Head of caudate nucleus (tissue), 42 donors: ENCODE results near the gene CEP78.
"Not testable (repeated sequence)": the region's sequence is repeated elsewhere in the genome, so short reads cannot be mapped to it uniquely, and the experiment has no call there.

Experiments used
- DNase-seq, 42 donors: peaks; one replicate each; pipeline versions ENCODE4 v3.0.0 to v3.0.0-alpha.2; 2020 to 2021; ENCODE audit warnings: mixed read lengths in 7 of 42
- intact Hi-C: fragments of 100-400 bp; cut with DNase I; formaldehyde crosslinking; loops from one replicate; pipeline ENCODE4 v1.15.0; 2022

CEP78 gene

DNA sequence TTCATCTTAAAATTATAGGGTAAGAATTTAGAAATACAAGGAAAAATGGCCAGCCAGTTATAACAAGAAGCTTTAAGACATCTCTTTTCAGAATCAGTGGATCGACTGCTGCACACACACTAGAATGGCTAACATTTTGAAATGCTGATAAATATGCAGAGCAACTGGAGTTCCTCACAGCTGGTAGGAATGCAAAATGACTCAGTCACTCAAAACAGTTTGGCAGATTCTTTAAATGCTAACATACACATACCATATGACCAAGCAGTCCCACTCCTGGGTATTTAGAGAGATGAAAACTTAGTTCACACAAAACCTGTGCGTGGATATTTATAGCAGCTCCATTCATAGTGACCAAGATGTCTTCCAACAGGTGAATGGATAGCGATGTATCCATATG is 37.9 kb downstream of the CEP78 start:
- DNase-seq = no peak
- intact Hi-C loops = no loop called here

- no peak for DNase-seq
- intact Hi-C loops = no loop called here
These were observed 42.4 kb downstream of the CEP78 start for GRCh38 chr9:78278177-78278777.

DNA sequence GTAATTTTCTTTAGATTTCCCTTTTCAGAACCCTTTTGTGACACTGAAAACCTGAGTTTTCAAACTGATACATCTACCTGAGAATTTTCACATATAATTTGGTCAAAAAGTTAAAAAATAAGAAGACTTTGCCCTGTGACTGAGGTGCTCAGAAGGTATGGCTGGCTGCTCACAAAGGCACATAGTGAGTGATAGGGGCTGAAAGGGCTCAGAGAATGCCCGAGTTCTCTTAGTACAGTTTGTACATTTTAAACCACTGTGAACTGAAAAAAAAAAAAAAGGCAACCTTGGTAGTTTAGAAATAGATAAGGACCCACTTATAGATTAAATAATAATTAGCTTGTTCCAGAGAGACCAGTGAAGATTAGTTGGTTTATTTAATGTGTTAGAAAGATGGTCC is 42.9 kb downstream of the CEP78 start:
- no peak for DNase-seq
- intact Hi-C loops = no loop called here

- intact Hi-C loops = no loop called here
- peak in 34 of 42 donors; percentile 18 to 72 (median 40) for DNase-seq
These were observed 45.2 kb downstream of the CEP78 start for GRCh38 chr9:78280982-78281668.

GRCh38 chr9:78284181-78284580 is 48.3 kb downstream of the CEP78 start:
- intact Hi-C loops, DNase-seq: not testable (repeated sequence)

DNA sequence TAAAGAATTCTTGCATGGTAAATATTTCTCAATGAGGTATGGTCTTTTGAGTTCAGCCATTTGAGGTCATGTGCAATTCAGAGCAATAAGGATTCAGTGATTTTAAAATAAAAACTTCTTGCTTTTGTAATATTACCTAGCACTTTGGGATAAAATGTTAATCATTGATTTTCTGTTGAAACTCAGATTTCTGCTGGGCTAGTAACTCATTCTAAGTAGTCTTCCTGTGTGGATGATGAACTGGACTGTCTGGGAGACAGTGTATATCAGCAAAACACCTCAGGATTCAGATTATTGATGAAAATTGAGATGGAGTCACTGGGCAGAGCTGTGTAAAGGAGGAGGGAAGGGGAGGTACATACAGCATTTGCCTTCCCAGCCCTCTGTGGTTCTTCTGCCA is 50.2 kb downstream of the CEP78 start:
- no peak for DNase-seq
- intact Hi-C loops = no loop called here

DNA sequence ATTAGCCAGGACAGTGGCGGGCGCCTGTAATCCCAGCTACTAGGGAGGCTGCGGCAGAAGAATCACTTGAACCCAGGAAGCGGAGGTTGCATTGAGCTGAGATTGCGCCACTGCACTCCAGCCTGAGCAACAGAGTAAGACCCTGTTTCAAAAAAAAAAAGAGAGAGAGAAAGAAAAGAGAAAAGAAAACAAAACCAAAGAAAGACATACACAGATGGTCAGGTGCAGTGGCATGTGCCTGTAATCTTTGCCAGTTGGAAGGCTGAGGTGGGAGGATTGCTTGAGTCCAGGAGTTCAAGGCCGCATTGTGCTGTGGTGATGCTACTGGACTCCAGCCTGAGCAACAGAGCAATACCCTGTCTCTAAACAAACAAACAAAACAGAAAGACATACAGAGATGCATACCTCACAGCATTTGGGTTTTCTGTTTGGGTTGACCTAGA is 51.1 kb downstream of the CEP78 start:
- intact Hi-C loops = no loop called here
- no peak for DNase-seq

DNA sequence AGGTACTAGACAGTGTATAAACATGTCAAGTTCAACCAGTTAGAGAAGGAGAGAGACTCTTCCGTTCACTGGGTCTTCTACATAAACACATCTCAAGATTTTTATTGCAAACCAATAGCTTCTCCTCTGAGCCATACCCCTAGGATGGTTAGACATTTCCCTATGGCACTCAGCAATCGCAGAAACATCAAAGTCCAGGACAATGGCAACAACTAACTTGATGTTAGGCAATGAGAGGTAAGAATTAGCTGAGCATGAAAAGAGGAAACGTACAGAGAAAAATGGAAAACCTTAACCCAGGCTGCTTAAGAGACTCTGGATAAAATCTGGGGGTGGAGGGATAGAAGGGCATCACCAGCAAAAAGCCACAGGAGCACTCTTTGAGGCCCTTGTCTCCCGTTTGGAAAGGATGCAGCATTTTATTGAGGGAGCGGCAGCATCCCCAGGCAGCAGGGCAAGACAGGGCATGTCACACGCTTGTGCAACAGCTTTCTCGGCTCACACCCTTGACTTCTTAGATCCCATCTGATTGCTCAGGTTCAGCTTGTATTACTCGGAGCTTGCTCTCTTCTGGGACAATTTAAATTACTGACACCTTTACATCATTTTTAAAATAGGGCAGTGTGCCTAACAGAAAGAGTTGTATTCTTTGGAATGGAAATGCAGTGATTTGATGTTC is 52.5 kb downstream of the CEP78 start:
- DNase-seq = no peak
- intact Hi-C loops = no loop called here

DNA sequence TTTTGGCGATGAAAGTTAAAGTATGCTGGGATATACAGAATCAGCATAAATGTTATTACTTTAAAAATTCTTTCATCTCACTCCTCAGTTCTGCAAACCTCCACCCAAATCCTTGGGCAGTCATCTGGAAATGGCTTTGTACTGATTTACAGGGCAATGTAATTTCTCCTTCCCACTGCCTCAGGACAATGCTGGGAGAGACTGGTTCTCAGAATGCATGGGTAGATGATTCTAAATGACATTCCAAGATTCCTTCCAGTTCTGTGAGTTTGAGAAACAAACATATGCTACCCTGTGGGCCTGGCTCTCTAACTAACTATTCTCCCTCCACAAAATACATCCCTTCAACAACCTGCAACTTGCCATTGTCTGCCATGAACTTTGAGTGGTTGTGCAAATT is 53.6 kb downstream of the CEP78 start:
- intact Hi-C loops = no loop called here
- DNase-seq = no peak

DNA sequence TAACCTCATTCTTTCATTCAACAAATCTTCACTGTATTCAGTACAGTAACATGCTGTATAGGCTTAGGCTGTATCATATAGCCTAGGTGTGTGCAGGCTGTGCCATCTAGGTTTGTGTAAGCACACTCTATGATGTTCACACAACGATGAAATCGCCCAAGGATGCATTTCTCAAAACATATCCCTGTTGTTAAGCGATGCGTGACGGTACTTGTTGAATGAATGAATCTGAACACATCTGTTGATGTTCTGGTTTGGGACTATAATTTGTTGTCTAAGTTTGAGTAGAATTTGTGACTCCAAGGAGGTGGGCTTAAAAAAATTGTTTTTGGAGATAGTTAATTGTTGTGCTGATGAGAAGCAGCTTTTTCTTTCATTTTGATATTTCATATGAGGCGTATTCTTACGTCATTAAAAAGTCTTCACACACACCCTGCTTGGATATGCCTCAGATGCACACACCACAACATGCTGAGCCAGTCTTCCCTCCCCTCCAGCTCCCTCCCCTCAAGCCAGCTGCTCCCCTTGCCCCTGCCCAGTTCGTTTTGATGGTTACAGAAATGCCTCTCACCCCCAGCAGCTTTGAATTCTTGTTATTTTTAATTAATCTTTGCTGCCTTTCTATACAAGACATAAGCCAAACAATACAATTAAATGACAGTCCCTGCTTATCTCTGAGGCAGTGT is 55.5 kb downstream of the CEP78 start:
- DNase-seq = no peak
- intact Hi-C loops = loop anchor here (10.0 kb wide), 1 partner anchor 167 kb away; no protein-coding TSS in a partner anchor

- intact Hi-C loops = loop anchor here (10.0 kb wide), 1 partner anchor 167 kb away; no protein-coding TSS in a partner anchor
- DNase-seq = no peak
These were observed 56.2 kb downstream of the CEP78 start for GRCh38 chr9:78292026-78292425.

DNA sequence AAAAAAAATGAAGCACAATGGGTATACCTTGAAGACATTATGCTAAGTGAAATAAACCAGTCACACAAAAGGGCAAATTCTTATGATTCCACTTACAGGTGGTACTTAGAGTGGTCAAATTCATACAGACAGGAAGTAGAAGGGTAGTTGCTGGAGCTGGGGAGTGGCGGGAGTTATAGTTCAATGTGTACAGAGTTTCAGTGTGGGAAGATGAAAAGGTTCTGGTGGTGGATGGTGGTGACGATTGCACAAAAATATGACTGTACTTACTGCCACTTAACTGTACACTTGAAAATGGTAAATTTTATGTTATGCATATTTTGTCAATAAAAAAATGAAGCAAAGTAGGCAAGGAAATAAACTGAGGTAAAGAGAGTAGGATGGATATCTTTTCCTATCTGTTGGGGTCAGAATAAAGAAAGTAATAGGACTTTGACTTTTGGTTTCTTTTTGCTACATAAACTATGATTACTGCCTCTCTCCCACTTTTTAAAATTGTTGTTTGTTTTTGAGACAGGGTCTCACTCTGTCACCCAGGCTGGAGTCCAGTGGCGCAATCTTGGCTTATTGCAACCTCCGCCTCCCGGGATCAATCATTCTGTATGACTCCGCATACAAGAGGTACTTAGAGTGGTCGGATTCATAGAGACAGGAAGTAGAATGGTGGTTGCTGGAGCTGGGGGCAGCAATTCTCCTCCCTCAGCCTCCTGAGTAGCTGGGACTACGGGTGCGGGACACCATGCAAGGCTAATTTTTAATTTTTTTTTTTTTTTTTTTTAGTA is 57.0 kb downstream of the CEP78 start:
- DNase-seq = no peak
- intact Hi-C loops = loop anchor here (10.0 kb wide), 1 partner anchor 168 kb away; no protein-coding TSS in a partner anchor

DNA sequence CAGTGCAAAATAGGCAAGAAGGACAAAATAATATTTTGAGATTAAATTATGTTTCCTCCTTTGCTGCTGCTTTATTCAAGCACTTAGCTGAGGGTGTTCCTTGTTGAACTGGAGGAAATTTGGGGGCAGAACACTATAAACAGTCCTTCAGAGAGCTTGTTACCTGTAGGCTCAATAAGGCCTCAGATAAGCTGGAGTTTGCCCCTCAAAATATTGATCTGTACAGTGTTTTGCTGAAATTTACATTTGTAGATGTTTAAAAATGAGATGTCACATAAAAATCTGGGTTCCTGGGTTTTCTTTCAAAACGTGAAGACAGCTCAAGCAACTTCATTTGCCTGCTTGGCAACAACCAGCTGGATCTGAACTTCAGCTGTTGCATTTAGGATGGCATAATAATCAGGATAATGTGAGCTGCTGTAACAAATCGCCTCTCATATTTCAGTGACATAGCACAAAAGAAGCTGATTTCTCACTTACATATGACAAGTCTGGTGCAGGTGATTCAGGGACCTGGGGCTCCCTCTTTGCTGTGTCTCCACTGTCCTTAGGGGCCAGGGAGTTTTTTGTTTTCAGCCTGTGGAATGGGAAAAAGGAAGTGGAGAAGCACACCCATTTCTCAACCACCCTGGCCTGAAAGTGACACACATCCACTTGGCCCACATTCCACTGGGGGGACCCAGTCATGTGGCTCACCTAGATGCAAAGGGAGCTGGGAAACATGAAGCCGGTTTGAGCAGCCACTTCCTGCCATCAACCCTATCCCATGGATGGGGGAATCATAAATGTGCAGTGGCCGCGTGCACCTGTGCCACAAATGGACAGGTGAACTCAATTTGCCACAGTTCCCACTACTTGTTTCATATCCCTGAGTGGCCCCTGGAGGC is 58.7 kb downstream of the CEP78 start:
- no peak for DNase-seq
- intact Hi-C loops = loop anchor here (10.0 kb wide), 1 partner anchor 170 kb away; no protein-coding TSS in a partner anchor

DNA sequence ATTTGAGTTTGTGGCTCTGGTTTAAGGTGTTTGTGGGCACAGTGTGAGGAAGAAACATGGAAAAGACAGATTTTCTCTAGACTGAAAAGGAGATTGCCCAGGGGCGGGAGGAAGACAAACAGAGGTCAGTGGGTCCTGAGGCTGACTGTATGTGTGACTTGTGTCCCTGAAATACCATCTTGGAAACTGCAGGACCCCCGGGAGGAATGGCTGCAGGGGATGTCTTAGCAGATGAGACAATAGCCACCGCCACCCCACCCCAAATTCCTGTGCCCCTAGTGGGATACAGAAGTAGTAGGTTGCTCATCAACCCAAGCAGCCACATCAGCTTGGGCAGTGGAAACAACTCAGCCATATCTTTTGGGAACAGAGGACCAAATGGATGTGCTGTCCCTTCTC is 59.3 kb downstream of the CEP78 start:
- DNase-seq = peak in 1 of 42 donors; percentile 35
- intact Hi-C loops = loop anchor here (10.0 kb wide), 1 partner anchor 170 kb away; no protein-coding TSS in a partner anchor

DNA sequence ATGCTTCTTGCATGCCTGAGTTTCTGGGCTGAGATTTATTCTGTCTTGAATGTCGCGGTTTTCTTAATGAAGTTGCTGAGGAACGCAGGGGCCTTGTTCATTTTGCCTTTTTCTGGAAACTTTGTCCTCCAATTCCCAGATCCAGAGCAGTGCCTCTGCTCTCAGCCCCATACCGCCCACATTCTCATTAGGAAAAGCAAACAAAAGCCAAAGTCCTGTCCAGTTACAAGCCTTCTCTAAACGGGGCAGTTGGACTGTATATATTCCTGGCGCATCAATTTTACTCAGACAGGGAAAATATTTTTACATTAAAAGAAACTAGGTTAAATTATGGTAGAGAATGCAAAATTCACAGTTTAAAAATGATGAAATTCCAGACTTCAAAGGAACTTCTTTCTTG is 59.9 kb downstream of the CEP78 start:
- DNase-seq = peak in 2 of 42 donors; percentile 35 to 42
- intact Hi-C loops = loop anchor here (10.0 kb wide), 1 partner anchor 171 kb away; no protein-coding TSS in a partner anchor

GRCh38 chr9:78296201-78296892 is 60.5 kb downstream of the CEP78 start:
- DNase-seq = peak; percentile 30 to 76 (median 60)
- intact Hi-C loops = loop anchor here (10.0 kb wide), 1 partner anchor 172 kb away; no protein-coding TSS in a partner anchor
